Neuronal stem cell (in vitro differentiated cells): ENCODE results near the gene ACTC1. TPM values are rescaled to one million over a fixed set of nuclear protein-coding genes. Genes with fewer than 3 reads are reported as not detected.

Experiments used
- DNase-seq: peaks from one replicate; pipeline ENCODE4 v3.0.0-alpha.2; 2013; ENCODE audit warnings: low spot score
- H2AFZ ChIP-seq: one replicate; pipeline ENCODE4 v1.6.1; 2013; ENCODE audit warnings: mild to moderate bottlenecking, low read length, inconsistent platforms
- H2AK5ac ChIP-seq: 2 replicates; pipeline ENCODE4 v1.6.1; 2013; ENCODE audit warnings: low read depth, mild to moderate bottlenecking, inconsistent platforms, low read length, moderate library complexity, mixed read lengths
- H2BK120ac ChIP-seq: 2 replicates; pipeline ENCODE4 v1.6.1; 2013; ENCODE audit warnings: low read depth, mild to moderate bottlenecking, inconsistent platforms, low read length, moderate library complexity, mixed read lengths
- H2BK12ac ChIP-seq: one replicate; pipeline ENCODE4 v1.6.1; 2013; ENCODE audit warnings: low read length, inconsistent platforms
- H2BK15ac ChIP-seq: 2 replicates; pipeline ENCODE4 v1.6.1; 2013; ENCODE audit warnings: mild to moderate bottlenecking, low read length, inconsistent platforms, mixed read lengths
- H2BK5ac ChIP-seq: one replicate; pipeline ENCODE4 v1.6.1; 2013; ENCODE audit warnings: inconsistent platforms, mild to moderate bottlenecking, low read length, moderate library complexity
- H3K14ac ChIP-seq: one replicate; pipeline ENCODE4 v1.6.1; 2013; ENCODE audit warnings: low read length, inconsistent platforms
- H3K18ac ChIP-seq: 2 replicates; pipeline ENCODE4 v1.6.1; 2013; ENCODE audit warnings: low read length, inconsistent platforms
- H3K23ac ChIP-seq: 2 replicates; pipeline ENCODE4 v1.6.1; 2013; ENCODE audit warnings: low read depth, mild to moderate bottlenecking, mixed read lengths, low read length, inconsistent platforms; ENCODE audit not compliant: poor library complexity
- H3K27ac ChIP-seq: replicated peaks from 3 replicates; pipeline ENCODE4 v1.5.1; 2013; ENCODE audit warnings: low read length, inconsistent platforms
- H3K27me3 ChIP-seq, 3 experiments: 2 replicates each; pipeline ENCODE4 v1.6.1; 2013; ENCODE audit warnings: low read length in 3 of 3, mild to moderate bottlenecking in 2 of 3, inconsistent platforms in 1 of 3, low read depth in 1 of 3, mixed read lengths in 1 of 3, moderate library complexity in 1 of 3; ENCODE audit not compliant: control insufficient read depth in 3 of 3, insufficient read depth in 3 of 3
- H3K36me3 ChIP-seq, 2 donors: replicated peaks in 1 of 2; 2 replicates each; pipeline ENCODE4 v1.6.1; 2013; ENCODE audit warnings: low read length in 2 of 2; ENCODE audit not compliant: control insufficient read depth in 2 of 2, insufficient read depth in 2 of 2
- H3K4ac ChIP-seq: 2 replicates; pipeline ENCODE4 v1.6.1; 2013; ENCODE audit warnings: inconsistent platforms, mild to moderate bottlenecking, low read length, moderate library complexity
- H3K4me1 ChIP-seq, 2 donors: 1 replicate in 1 of 2; 2 replicates in 1 of 2; pipeline ENCODE4 v1.6.1; 2013; ENCODE audit warnings: low read length in 2 of 2, low read depth in 1 of 2; ENCODE audit not compliant: control insufficient read depth in 2 of 2, insufficient read depth in 1 of 2
- H3K4me2 ChIP-seq: one replicate; pipeline ENCODE4 v1.6.1; 2013; ENCODE audit warnings: mild to moderate bottlenecking, low read length, inconsistent platforms; ENCODE audit not compliant: insufficient read depth, poor library complexity, severe bottlenecking
- H3K4me3 ChIP-seq, 2 donors: 2 replicates each; pipeline ENCODE4 v1.5.1; 2013; ENCODE audit warnings: low read length in 2 of 2, mild to moderate bottlenecking in 2 of 2, inconsistent platforms in 1 of 2, moderate library complexity in 1 of 2
- H3K79me1 ChIP-seq: one replicate; pipeline ENCODE4 v1.6.1; 2013; ENCODE audit warnings: low read depth, mild to moderate bottlenecking, inconsistent platforms, low read length, moderate library complexity
- H3K9ac ChIP-seq: one replicate; pipeline ENCODE4 v1.6.1; 2013; ENCODE audit warnings: mild to moderate bottlenecking, low read depth, low read length, inconsistent platforms; ENCODE audit not compliant: poor library complexity
- H3K9me3 ChIP-seq, 2 donors: replicated peaks in 1 of 2; 2 replicates each; pipeline versions ENCODE3 to v1.6.1; 2013; ENCODE audit warnings: low read length in 2 of 2, mild to moderate bottlenecking in 2 of 2, inconsistent platforms in 1 of 2, low read depth in 1 of 2, mixed read lengths in 1 of 2, moderate library complexity in 1 of 2; ENCODE audit not compliant: control insufficient read depth in 2 of 2, insufficient read depth in 1 of 2
- H4K8ac ChIP-seq: one replicate; pipeline ENCODE4 v1.6.1; 2013; ENCODE audit warnings: low read depth, mild to moderate bottlenecking, inconsistent platforms, low read length, moderate library complexity
- H4K91ac ChIP-seq: one replicate; pipeline ENCODE4 v1.6.1; 2013; ENCODE audit warnings: low read length, low read depth, mild to moderate bottlenecking, inconsistent platforms; ENCODE audit not compliant: poor library complexity
- WGBS, 2 donors: extraction: QIAGEN DNeasy Blood & Tissue Kit; methylation state at CpG; one replicate each; pipeline ENCODE4 v1.1.7; 2013; ENCODE audit warnings: missing lambda C conversion rate in 2 of 2, mixed read lengths in 1 of 2; ENCODE audit not compliant: insufficient read length in 2 of 2, insufficient replicate concordance in 1 of 2; ENCODE audit errors: extremely low coverage in 2 of 2; 5-methylcytosine and 5-hydroxymethylcytosine counted together
- polyA plus RNA-seq, 2 experiments: library from polyadenylated mRNA; stranded (reverse); fragments of 200-250 nt; gene quantifications; one replicate each; pipeline ENCODE4 v1.2.3, GENCODE V29; 2013

Gene ACTC1
- 15.5 TPM for polyA plus RNA-seq (2013, experiment 1 of 2)
- 14.2 TPM for polyA plus RNA-seq (2013, experiment 2 of 2)

DNA sequence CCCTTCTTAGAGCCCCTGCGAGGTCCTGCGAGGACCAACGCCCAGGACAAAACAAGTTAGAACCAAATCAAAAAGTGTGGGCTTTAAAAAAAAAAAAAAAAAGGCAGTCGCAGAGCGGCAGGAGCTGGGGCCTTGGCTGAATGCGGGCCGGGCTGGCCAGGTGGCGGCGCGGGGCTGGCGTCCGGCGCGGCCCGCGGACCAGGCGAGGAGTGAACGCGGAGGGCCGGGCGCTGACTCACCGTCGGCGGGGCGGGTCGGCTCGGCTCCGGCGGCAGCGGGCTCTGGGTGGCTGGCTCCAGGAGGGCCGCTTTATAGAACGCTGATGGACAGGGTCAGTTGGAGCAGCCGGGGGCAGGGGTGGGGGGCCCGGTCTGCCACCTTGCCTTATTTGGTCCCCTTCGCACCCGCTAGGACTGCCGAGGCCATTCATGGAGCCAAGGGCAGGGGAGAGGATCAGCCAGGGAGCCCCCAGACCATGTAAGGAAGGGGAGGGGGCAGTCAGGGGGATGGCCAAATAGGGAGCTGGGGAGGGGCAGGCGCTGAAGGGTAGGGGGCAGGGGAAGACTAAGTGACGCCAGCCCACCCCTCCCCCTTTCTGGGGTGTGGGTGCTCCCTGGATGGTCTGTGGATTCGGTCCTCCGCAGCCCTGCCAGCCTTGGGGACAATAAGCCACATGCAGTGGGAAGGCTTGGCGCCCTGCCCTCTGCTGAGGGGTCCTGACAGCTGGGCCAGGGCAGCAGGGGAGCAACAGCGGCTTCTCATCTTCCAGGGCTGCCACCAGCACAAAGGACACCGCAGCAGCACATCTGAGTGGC lies at the start of gene ACTC1:
ACTC1 (minus strand) TSS at position 283 of the 815 bp plus-strand sequence. CDS start 741 bp downstream, outside the sequence.
- peak within 1 kb of the TSS; percentile 74 for H4K8ac ChIP-seq
- no peak within 1 kb of the TSS for H3K14ac ChIP-seq
- peaks cover 0 to 16% of the 10 kb centered on the region in 2 donors for H3K4me1 ChIP-seq
- H4K91ac ChIP-seq, result no peak within 1 kb of the TSS
- peaks cover 0 to 53% (median 5%) of the 10 kb centered on the region in 3 experiments for H3K27me3 ChIP-seq
- no peak within 1 kb of the TSS for H2AK5ac ChIP-seq
- peak within 1 kb of the TSS; percentile 96 for H3K18ac ChIP-seq
- peak within 1 kb of the TSS; percentile 8 for H3K23ac ChIP-seq
- H2AFZ ChIP-seq, result peak within 1 kb of the TSS; percentile 83
- H2BK120ac ChIP-seq, result no peak within 1 kb of the TSS
- H3K79me1 ChIP-seq, result no peaks in the 10 kb centered on the region
- peak within 1 kb of the TSS; percentile 91 for H3K4me2 ChIP-seq
- H3K4ac ChIP-seq, result no peak within 1 kb of the TSS
- H3K36me3 ChIP-seq, result no peaks in the 10 kb centered on the region
- WGBS, 2 donors, result no CpG with 5 or more reads among the region's 44 CpGs
- peak; percentile 46 for DNase-seq
- no peak within 1 kb of the TSS for H3K27ac ChIP-seq
- peak within 1 kb of the TSS in 1 of 2 donors; percentile 57 for H3K4me3 ChIP-seq
- no peak within 1 kb of the TSS for H2BK12ac ChIP-seq
- H2BK15ac ChIP-seq, result peak within 1 kb of the TSS; percentile 87
- no peak within 1 kb of the TSS for H2BK5ac ChIP-seq
- H3K9me3 ChIP-seq, result no peaks in the 10 kb centered on the region
- peak within 1 kb of the TSS; percentile 8 for H3K9ac ChIP-seq

DNA sequence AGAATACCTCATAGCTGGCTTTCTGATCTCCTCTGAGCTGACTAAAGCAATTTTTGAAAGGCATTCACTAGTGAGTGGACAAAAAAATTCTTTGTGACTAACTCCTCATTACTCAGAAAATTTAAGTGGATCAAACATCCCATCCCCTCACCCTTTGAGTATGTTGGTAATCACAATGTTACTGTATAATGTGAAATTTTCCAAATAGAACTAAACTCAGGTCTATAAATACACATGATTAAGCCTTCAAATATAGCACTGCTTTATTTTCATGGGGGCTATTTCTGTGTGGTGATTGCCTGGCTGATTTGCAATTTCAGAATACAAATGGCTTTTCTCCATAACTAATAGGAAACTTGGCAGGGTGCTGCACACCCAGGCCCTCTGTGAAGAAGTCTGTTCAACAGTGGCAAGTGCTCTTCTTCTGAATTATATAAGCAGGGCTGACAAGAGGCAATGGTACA lies 45.9 kb upstream of the ACTC1 start:
- Histone ChIP-seq H3K27ac (no peak overlapping the region), H2AK5ac (no peak overlapping the region), H3K4me2 (no peak overlapping the region), H3K4me1 (no peaks in the 10 kb centered on the region), H2BK15ac (no peak overlapping the region), H4K8ac (no peak overlapping the region), H3K14ac (no peak overlapping the region), H2BK5ac (no peak overlapping the region), H3K27me3 (no peaks in the 10 kb centered on the region), H4K91ac (no peak overlapping the region), H3K36me3 (no peaks in the 10 kb centered on the region), H3K18ac (no peak overlapping the region), H2BK12ac (no peak overlapping the region), H3K4ac (no peak overlapping the region), H3K79me1 (no peaks in the 10 kb centered on the region), H3K9me3 (no peaks in the 10 kb centered on the region), H2AFZ (no peak overlapping the region), H3K23ac (no peak overlapping the region), H3K4me3 (no peak overlapping the region), H3K9ac (no peak overlapping the region), H2BK120ac (no peak overlapping the region)
- DNase-seq, result no peak

DNA sequence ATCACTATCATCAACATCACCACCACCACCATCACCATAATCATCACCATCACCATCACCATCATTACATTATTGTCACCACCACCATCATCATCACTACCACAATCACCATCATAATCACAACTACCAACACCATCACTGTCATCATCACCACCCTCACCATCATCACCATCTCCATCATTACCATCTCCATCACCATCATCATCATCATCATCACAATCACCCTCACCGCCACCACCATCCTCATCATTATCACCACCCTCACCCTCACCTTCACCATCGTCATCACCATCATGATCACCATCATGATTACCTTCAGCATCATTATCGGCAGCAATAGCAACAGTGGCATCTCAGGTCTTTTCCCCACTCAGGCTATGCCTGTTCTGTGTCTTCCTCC lies 42.9 kb upstream of the ACTC1 start:
- no peak overlapping the region for H2BK5ac ChIP-seq
- H4K8ac ChIP-seq, result no peak overlapping the region
- H3K4me3 ChIP-seq, result no peak overlapping the region
- no peak overlapping the region for H2BK120ac ChIP-seq
- no peaks in the 10 kb centered on the region for H3K9me3 ChIP-seq
- no peak overlapping the region for H3K18ac ChIP-seq
- H3K4me1 ChIP-seq, result no peaks in the 10 kb centered on the region
- H2BK12ac ChIP-seq, result no peak overlapping the region
- H2AK5ac ChIP-seq, result no peak overlapping the region
- no peak overlapping the region for H4K91ac ChIP-seq
- no peaks in the 10 kb centered on the region for H3K27me3 ChIP-seq
- no peak overlapping the region for H3K27ac ChIP-seq
- H2AFZ ChIP-seq, result no peak overlapping the region
- no peak overlapping the region for H3K4ac ChIP-seq
- 100% methylated on average over 2 of the region's 3 CpGs; no CpG with 5 or more reads in 1 of the 2 donors for WGBS, 2 donors
- no peak overlapping the region for H2BK15ac ChIP-seq
- no peak overlapping the region for H3K4me2 ChIP-seq
- no peak overlapping the region for H3K14ac ChIP-seq
- H3K23ac ChIP-seq, result no peak overlapping the region
- no peak for DNase-seq
- no peak overlapping the region for H3K9ac ChIP-seq
- no peaks in the 10 kb centered on the region for H3K36me3 ChIP-seq
- H3K79me1 ChIP-seq, result no peaks in the 10 kb centered on the region

DNA sequence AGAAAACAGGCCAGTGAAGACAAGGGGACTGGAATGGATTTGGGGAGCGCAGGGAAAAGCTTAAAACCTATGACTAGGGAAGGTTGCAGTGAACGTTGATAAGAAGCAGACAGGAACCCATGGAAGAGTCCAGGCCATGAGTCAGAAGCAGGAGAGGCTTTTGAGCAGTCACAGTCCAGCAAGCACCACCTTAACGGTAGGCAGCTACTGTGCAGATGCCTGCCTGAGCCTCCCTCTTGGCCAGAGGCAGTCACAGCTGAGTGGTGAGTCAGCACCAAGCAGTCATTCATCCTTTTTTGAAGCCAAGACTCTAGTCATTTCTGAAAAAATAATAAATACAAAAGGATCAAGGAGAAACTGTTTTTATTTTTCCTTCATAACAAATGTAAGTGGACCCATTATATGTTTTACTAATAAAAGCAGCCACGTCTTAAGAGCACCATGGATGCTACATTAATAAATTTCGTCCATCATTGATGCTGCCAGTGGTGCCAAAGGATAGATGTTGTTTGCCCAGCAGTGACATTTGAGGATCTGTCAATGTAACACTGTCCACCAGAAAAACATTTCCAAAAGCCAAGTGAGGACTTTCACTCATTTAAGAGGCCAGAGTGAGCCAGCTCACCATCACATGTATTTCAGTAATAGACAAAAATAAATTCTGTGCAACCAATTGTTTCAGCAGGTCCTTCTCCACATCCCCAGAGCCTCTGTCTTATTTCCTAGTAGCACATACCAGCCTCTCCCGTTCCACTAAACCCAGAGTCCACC lies 42.1 kb upstream of the ACTC1 start:
- Histone ChIP-seq H3K18ac (no peak overlapping the region), H3K79me1 (no peaks in the 10 kb centered on the region), H4K8ac (no peak overlapping the region), H3K4ac (no peak overlapping the region), H4K91ac (no peak overlapping the region), H3K4me1 (no peaks in the 10 kb centered on the region), H3K23ac (no peak overlapping the region), H3K36me3 (no peaks in the 10 kb centered on the region), H3K4me3 (no peak overlapping the region), H2AFZ (no peak overlapping the region), H3K27ac (no peak overlapping the region), H2BK120ac (no peak overlapping the region), H2BK5ac (no peak overlapping the region), H3K27me3 (no peaks in the 10 kb centered on the region), H2BK15ac (no peak overlapping the region), H3K14ac (no peak overlapping the region), H2BK12ac (no peak overlapping the region), H2AK5ac (no peak overlapping the region), H3K4me2 (no peak overlapping the region), H3K9ac (no peak overlapping the region), H3K9me3 (no peaks in the 10 kb centered on the region)
- no peak for DNase-seq
- WGBS, 2 donors, result no CpG with 5 or more reads among the region's 6 CpGs
